H9 (cell line): ENCODE measurements around the gene ALB. TPM values are rescaled to one million over a fixed set of nuclear protein-coding genes. Genes with fewer than 3 reads are reported as not detected.

Experiments used
- DNase-seq: peaks from one replicate; pipeline ENCODE4 v3.0.0-alpha.2; 2017
- H2AFZ ChIP-seq: one replicate; pipeline ENCODE4 v1.6.1; 2013; ENCODE audit warnings: mild to moderate bottlenecking, low read length, control low read depth, moderate library complexity
- H2AK5ac ChIP-seq: 2 replicates; pipeline ENCODE4 v1.6.1; 2013; ENCODE audit warnings: low read length, control low read depth, mixed read lengths; ENCODE audit not compliant: insufficient read length
- H2BK120ac ChIP-seq: one replicate; pipeline ENCODE4 v1.6.1; 2013; ENCODE audit warnings: low read depth, mild to moderate bottlenecking, low read length, control low read depth, inconsistent platforms; ENCODE audit not compliant: poor library complexity, severe bottlenecking
- H2BK12ac ChIP-seq: 2 replicates; pipeline ENCODE4 v1.6.1; 2013; ENCODE audit warnings: low read length, control low read depth, mixed read lengths, low read depth; ENCODE audit not compliant: insufficient read length
- H2BK15ac ChIP-seq: 2 replicates; pipeline ENCODE4 v1.6.1; 2013; ENCODE audit warnings: low read depth, low read length, control low read depth
- H2BK20ac ChIP-seq: one replicate; pipeline ENCODE4 v1.6.1; 2013; ENCODE audit warnings: low read depth, mild to moderate bottlenecking, low read length, control low read depth, inconsistent platforms; ENCODE audit not compliant: poor library complexity, severe bottlenecking
- H2BK5ac ChIP-seq: 2 replicates; pipeline ENCODE4 v1.6.1; 2013; ENCODE audit warnings: low read length, control low read depth, mixed read lengths; ENCODE audit not compliant: insufficient read length
- H3K14ac ChIP-seq: 2 replicates; pipeline ENCODE4 v1.6.1; 2013; ENCODE audit warnings: low read length, control low read depth; ENCODE audit not compliant: insufficient read depth
- H3K18ac ChIP-seq: 2 replicates; pipeline ENCODE4 v1.6.1; 2013; ENCODE audit warnings: low read depth, mild to moderate bottlenecking, mixed read lengths, low read length, control low read depth; ENCODE audit not compliant: insufficient read length
- H3K23ac ChIP-seq: 2 replicates; pipeline ENCODE4 v1.6.1; 2013; ENCODE audit warnings: low read length, control low read depth, mixed read lengths, low read depth; ENCODE audit not compliant: insufficient read length
- H3K23me2 ChIP-seq: 2 replicates; pipeline ENCODE4 v1.6.1; 2013; ENCODE audit warnings: low read depth, mild to moderate bottlenecking, mixed read lengths, low read length, control low read depth; ENCODE audit not compliant: insufficient read length, poor library complexity, severe bottlenecking
- H3K27ac ChIP-seq: 2 replicates; pipeline ENCODE4 v1.5.1; 2013; ENCODE audit warnings: low read length, control low read depth, mixed read lengths, low read depth; ENCODE audit not compliant: insufficient read length
- H3K27me3 ChIP-seq: 2 replicates; pipeline ENCODE4 v1.6.1; 2013; ENCODE audit warnings: low read length, control low read depth, inconsistent platforms; ENCODE audit not compliant: insufficient read depth
- H3K4ac ChIP-seq: 2 replicates; pipeline ENCODE4 v1.6.1; 2013; ENCODE audit warnings: low read depth, mild to moderate bottlenecking, control low read depth, inconsistent platforms, low read length, moderate library complexity
- H3K4me1 ChIP-seq: 2 replicates; pipeline ENCODE4 v1.6.1; 2013; ENCODE audit warnings: low read length, control low read depth, inconsistent platforms; ENCODE audit not compliant: insufficient read depth
- H3K4me2 ChIP-seq: 2 replicates; pipeline ENCODE4 v1.6.1; 2013; ENCODE audit warnings: low read length, control low read depth, mixed read lengths; ENCODE audit not compliant: insufficient read length, insufficient read depth
- H3K56ac ChIP-seq: 2 replicates; pipeline ENCODE4 v1.6.1; 2013; ENCODE audit warnings: low read depth, mild to moderate bottlenecking, mixed read lengths, low read length, control low read depth; ENCODE audit not compliant: insufficient read length
- H3K79me1 ChIP-seq: 2 replicates; pipeline ENCODE4 v1.6.1; 2013; ENCODE audit warnings: low read depth, mild to moderate bottlenecking, moderate library complexity, low read length, control low read depth, inconsistent platforms; ENCODE audit not compliant: insufficient read depth, poor library complexity, severe bottlenecking
- H3K79me2 ChIP-seq: 2 replicates; pipeline ENCODE4 v1.6.1; 2013; ENCODE audit warnings: low read length, control low read depth, inconsistent platforms; ENCODE audit not compliant: insufficient read depth
- H3K9ac ChIP-seq: 2 replicates; pipeline ENCODE4 v1.6.1; 2013; ENCODE audit warnings: low read length, control low read depth, mixed read lengths; ENCODE audit not compliant: insufficient read length; ENCODE audit errors: extremely low read depth
- H3K9me3 ChIP-seq: one replicate; pipeline ENCODE4 v1.6.1; 2013; ENCODE audit warnings: low read depth, low read length, inconsistent platforms; ENCODE audit not compliant: control insufficient read depth
- H3T11ph ChIP-seq: one replicate; pipeline ENCODE4 v1.6.1; 2013; ENCODE audit warnings: mild to moderate bottlenecking, low read length, control low read depth, inconsistent platforms
- H4K20me1 ChIP-seq: one replicate; pipeline ENCODE4 v1.6.1; 2013; ENCODE audit not compliant: control insufficient read depth, insufficient read length, insufficient read depth
- H4K5ac ChIP-seq: 2 replicates; pipeline ENCODE4 v1.6.1; 2013; ENCODE audit warnings: low read depth, mild to moderate bottlenecking, mixed read lengths, low read length, control low read depth; ENCODE audit not compliant: insufficient read length
- H4K8ac ChIP-seq: replicated peaks from 2 replicates; pipeline ENCODE4 v1.6.1; 2013; ENCODE audit warnings: low read length, control low read depth, mixed read lengths, low read depth; ENCODE audit not compliant: insufficient read length
- H4K91ac ChIP-seq: 2 replicates; pipeline ENCODE4 v1.6.1; 2013; ENCODE audit warnings: low read depth, mild to moderate bottlenecking, moderate library complexity, mixed read lengths, low read length, control low read depth; ENCODE audit not compliant: insufficient read length
- H3K27ac Mint-ChIP-seq, 3 experiments: 2 replicates in 2 of 3; 3 replicates in 1 of 3; pipeline ENCODE4 v1.8.0; 2020 to 2021; ENCODE audit warnings: mixed read lengths in 3 of 3, mild to moderate bottlenecking in 1 of 3, moderate library complexity in 1 of 3
- H3K27me3 Mint-ChIP-seq: 2 replicates; pipeline ENCODE4 v1.8.0; 2021; ENCODE audit warnings: low read depth, mild to moderate bottlenecking, moderate library complexity, mixed read lengths
- H3K36me3 Mint-ChIP-seq, 3 experiments: 2 replicates in 2 of 3; 3 replicates in 1 of 3; pipeline ENCODE4 v1.8.0; 2020 to 2021; ENCODE audit warnings: low read depth in 3 of 3, mixed read lengths in 3 of 3; ENCODE audit not compliant: insufficient read depth in 1 of 3
- H3K4me1 Mint-ChIP-seq, 2 experiments: 2 replicates each; pipeline ENCODE4 v1.8.0; 2020; ENCODE audit warnings: mixed read lengths in 2 of 2
- H3K4me3 Mint-ChIP-seq, 2 experiments: 2 replicates in 1 of 2; 3 replicates in 1 of 2; pipeline ENCODE4 v1.8.0; 2020 to 2021; ENCODE audit warnings: mild to moderate bottlenecking in 2 of 2, mixed read lengths in 2 of 2, moderate library complexity in 1 of 2
- H3K9me3 Mint-ChIP-seq, 2 experiments: 2 replicates in 1 of 2; 3 replicates in 1 of 2; pipeline ENCODE4 v1.8.0; 2020; ENCODE audit warnings: mild to moderate bottlenecking in 2 of 2, mixed read lengths in 2 of 2, moderate library complexity in 1 of 2
- WGBS: extraction: QIAGEN DNeasy Blood & Tissue Kit; methylation state at CpG from one replicate; pipeline ENCODE4 v1.1.7; 2013; ENCODE audit warnings: missing lambda C conversion rate, low lambda C conversion rate, mixed read lengths; ENCODE audit not compliant: insufficient read length; ENCODE audit errors: extremely low coverage; 5-methylcytosine and 5-hydroxymethylcytosine counted together
- total RNA-seq: library from RNA; stranded (reverse); gene quantifications from 2 replicates; pipeline ENCODE4 v1.2.1, GENCODE V29; 2021
- TF ChIP-seq, protein P1 (sequence below): fragments of 200-600 bp; sonication (generic); conservative IDR thresholded peaks from 3 replicates; pipeline ENCODE4 v1.8.0; 2021; ENCODE audit warnings: antibody characterized with exemption, mild to moderate bottlenecking

ALB gene
- total RNA-seq, 1 experiment from 2014 or later, result not detected

GRCh38 chr4:73436674-73437557 is 32.8 kb downstream of the ALB start:
- Histone ChIP-seq H3K56ac (no peak overlapping the region), H3K18ac (no peak overlapping the region), H3K4ac (no peak overlapping the region), H3K79me1 (no peaks in the 10 kb centered on the region), H4K8ac (no peak overlapping the region), H3K14ac (no peak overlapping the region), H3K4me1 (no peaks in the 10 kb centered on the region), H2BK12ac (no peak overlapping the region), H4K20me1 (no peaks in the 10 kb centered on the region), H3K23ac (no peak overlapping the region), H4K5ac (no peak overlapping the region), H3K27me3 (no peaks in the 10 kb centered on the region), H3K23me2 (no peaks in the 10 kb centered on the region), H3K79me2 (no peaks in the 10 kb centered on the region), H3K9ac (no peak overlapping the region), H2BK20ac (no peak overlapping the region), H3K9me3 (no peaks in the 10 kb centered on the region), H2AK5ac (no peak overlapping the region), H3T11ph (no peak overlapping the region), H2BK5ac (no peak overlapping the region), H2AFZ (no peak overlapping the region), H3K4me2 (no peak overlapping the region), H2BK120ac (no peak overlapping the region), H2BK15ac (no peak overlapping the region), H4K91ac (no peak overlapping the region), H3K27ac (no peak overlapping the region)
- no peaks in the 10 kb centered on the region for H3K9me3 Mint-ChIP-seq
- no CpG with 5 or more reads among the region's 3 CpGs for WGBS
- no peak overlapping the region for H3K4me3 Mint-ChIP-seq
- no peaks in the 10 kb centered on the region for H3K4me1 Mint-ChIP-seq
- no peak overlapping the region for H3K27ac Mint-ChIP-seq
- TF ChIP-seq, protein P1, sequence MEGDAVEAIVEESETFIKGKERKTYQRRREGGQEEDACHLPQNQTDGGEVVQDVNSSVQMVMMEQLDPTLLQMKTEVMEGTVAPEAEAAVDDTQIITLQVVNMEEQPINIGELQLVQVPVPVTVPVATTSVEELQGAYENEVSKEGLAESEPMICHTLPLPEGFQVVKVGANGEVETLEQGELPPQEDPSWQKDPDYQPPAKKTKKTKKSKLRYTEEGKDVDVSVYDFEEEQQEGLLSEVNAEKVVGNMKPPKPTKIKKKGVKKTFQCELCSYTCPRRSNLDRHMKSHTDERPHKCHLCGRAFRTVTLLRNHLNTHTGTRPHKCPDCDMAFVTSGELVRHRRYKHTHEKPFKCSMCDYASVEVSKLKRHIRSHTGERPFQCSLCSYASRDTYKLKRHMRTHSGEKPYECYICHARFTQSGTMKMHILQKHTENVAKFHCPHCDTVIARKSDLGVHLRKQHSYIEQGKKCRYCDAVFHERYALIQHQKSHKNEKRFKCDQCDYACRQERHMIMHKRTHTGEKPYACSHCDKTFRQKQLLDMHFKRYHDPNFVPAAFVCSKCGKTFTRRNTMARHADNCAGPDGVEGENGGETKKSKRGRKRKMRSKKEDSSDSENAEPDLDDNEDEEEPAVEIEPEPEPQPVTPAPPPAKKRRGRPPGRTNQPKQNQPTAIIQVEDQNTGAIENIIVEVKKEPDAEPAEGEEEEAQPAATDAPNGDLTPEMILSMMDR, result no peak
- no peaks in the 10 kb centered on the region for H3K27me3 Mint-ChIP-seq
- H3K36me3 Mint-ChIP-seq, result no peaks in the 10 kb centered on the region
- DNase-seq, result no peak
